ENCODE results near the gene LCE1E.

GRCh38 chr1:152761609-152762213, 24.3 kb upstream of the LCE1E start:
- TF ChIP-seq CTCF (conservative IDR thresholded peaks at IDR 0.05; ENCODE audit: low read length): no peak
- no peak for TF ChIP-seq EZH2phosphoT487 (IDR thresholded peaks at IDR 0.05; ENCODE audit: borderline replicate concordance, low read depth, low read length)
